GM19193 (cell line): Measurements from ENCODE around the gene PXK.

Experiments used
- POLR2A ChIP-seq: IDR thresholded peaks from 4 replicates; pipeline ENCODE4 v1.6.1; 2011; ENCODE audit not compliant: insufficient read depth, insufficient read length; ENCODE audit errors: extremely low read depth

PXK gene

GRCh38 chr3:58308728-58309127 is 24.0 kb upstream of the PXK start:
- TF ChIP-seq POLR2A: no peak

DNA sequence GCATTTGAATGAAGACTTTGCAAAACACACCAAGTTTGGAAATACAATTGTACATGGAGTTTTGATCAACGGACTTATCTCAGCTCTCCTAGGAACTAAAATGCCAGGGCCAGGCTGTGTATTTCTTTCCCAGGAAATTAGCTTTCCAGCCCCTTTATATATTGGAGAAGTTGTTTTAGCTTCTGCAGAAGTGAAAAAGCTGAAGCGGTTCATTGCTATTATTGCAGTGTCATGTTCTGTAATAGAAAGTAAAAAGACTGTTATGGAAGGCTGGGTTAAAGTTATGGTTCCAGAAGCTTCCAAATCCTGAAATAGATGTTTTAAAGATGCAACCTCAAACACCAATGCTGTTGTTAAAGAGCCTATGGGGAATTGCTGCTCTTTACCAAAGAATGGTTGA is 14.9 kb upstream of the PXK start:
- no peak for TF ChIP-seq POLR2A

- TF ChIP-seq POLR2A: no peak
These were observed 10.9 kb upstream of the PXK start for GRCh38 chr3:58321791-58322190.

DNA sequence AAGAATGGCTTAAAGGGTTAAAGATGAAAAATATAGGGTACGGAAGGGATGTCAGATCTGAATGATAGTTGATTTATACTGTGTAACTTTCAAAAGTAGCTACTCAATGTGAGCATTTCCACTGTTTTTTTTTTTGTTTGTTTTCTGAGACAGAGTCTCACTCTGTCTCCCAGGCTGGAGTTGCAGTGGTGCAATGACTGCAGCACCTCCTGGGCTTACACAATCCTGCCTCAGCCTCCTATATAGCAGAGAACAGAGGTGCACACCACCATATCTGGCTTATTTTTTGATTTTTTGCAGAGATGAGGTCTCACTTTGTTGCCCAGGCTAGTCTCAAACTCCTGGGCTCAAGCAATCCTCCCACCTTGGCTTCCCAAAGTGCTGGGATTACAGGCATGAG is 9.9 kb upstream of the PXK start:
- TF ChIP-seq POLR2A: no peak

- TF ChIP-seq POLR2A: no peak
These were observed 8.9 kb upstream of the PXK start for GRCh38 chr3:58323529-58324390.

DNA sequence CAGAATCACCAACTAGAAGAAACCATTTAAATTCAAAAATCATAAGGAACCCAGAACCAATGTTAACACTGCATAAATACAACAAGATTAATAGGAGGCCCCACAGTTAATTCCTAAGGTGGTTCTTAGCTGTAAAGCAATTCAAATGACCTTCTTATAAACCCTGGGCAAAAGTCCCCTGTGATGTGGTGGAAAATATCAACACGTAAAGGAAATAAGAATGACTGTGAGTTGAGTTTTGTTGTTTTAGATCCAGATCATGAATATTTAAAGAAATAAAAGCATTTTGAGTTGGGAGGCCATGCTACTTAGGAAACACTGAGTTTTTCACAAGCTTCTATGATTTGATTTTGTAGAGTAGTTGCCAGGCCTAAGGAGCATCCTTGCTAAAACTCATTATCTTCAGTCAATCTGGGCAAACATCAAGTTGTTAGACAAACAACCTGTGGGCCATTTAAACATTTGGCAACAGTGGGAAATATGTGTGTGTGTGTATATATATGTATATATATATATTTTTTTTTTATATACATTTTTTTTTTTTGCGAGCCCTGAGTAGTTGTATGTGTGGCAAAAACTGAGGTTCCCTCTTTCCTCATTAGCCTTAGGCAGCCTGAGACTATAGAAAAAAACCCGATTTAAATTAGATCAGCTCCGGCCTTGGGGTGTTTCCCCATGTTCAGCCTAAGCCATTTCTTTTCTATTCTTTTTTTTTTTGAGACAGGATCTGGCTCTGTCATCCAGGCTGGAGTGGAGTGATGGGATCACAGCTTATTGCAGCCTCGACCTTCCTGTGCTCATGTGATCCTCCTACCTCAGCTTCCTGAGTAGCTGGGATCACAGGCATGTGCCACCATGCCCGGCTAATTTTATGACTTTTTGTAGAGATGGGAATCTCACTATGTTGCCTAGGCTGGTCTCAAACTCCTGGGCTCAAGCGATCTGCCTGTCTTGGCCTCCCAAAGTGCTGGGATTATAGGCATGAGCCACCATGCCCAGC is 8.0 kb upstream of the PXK start:
- TF ChIP-seq POLR2A: no peak

DNA sequence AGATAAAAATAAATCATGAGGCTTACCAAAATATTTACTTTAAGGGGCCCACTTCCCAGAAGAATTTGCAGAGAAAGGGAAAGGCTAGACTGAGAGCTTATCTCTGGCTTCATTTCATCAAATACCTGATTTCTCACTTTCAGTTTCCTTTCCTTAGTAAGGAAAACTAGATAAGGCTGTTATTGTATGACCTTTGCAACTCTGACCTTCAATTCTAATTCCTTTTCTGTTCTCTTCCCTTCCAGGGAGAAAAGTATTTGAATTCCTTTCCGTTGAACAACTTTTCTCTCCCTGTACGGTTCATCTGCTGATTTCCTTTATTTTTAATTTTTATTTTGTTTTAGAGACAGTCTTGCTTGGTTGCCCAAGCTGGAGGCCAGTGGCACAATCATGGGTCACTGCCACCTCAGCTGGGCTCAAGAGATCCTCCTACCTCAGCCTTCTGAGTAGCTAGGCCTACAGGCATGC is 7.1 kb upstream of the PXK start:
- TF ChIP-seq POLR2A: no peak

DNA sequence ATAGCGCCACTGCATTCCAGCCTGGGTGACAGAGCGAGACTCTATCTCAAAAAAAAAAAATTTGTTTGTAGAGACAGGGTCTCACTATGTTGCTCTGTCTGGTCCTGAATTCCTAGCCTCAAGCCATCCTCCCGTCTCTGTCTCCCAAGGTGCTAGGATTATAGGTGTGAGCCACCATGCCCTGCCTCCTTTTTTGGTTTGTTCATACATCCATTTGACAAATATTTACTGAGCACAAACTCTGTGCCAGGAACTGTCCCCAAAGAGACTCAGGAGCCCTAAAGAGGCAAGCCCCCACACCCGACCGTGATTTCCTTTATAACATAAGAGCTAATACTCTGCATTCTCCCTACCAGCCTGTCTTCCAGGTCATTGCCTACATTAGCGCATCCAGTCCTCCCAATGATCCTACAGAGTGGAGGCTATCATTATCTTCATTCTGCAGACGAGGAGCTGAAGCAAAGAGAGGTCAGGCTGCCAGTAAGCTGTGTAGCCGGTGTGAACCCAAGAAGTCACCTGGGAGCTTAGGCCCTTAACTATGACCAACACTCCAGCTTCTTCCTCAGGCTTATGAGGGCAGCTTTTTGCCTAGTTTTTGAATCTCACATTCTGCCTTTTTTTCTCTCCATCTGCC is 6.3 kb upstream of the PXK start:
- TF ChIP-seq POLR2A: no peak

DNA sequence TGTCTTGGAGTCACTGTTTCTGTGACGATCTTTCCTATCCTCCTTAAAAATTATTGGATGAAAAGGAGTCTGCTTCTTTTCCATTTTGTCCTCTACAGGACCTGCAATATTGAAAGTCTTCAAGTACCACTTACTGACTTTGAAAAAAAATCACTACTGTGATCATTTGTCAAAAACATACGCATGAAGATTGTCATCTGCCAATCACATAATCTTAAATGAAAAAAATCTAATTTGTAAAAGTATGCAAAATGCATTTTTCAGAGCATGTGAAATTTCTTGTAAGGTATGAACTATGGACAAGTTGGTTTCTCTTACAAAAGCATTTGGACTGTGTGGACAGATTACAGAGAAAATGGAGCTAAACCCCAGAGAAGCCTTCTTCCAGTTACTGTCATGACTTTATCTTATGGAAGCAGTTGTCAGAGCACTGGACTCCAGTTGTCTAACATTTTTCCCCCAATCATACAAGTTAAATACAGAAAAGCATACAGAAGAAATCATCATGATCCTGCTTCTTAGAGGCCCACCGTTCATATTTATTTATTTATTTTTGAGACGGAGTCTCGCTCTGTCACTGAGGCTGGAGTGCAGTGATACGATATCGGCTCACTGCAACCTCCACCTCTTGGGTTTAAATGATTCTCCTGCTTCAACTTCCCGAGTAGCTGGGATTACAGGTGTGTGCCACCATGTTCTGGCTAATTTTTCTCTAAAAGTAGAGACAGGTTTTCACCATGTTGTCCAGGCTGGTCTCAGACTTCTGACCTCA is 3.4 kb upstream of the PXK start:
- no peak for TF ChIP-seq POLR2A

DNA sequence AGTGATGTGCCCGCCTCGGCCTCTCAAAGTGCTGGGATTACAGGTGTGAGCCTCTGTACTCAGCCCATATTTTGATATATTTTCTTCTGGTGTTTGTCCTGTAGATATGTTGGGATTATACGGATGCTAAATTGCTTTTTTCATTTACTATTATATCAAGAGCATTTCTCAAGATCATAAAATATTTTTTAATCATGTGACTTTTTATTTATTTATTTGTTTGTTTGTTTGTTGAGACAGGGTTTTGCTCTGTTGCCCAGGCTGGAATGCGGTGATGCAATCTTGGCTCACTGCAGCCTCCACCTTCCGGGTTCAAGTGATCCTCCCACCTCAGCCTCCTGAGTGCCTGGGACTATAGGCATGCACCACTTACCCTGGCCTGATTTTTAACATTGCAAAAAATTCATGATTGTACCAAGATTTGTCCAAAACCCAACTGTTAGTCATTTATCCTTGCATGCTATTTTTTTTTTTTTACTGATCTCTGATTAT is 2.7 kb upstream of the PXK start:
- no peak for TF ChIP-seq POLR2A

GRCh38 chr3:58331593-58332152 is 1.0 kb upstream of the PXK start:
- TF ChIP-seq POLR2A: no peak

- TF ChIP-seq POLR2A: no peak
These were observed 717 bp downstream of the PXK start for GRCh38 chr3:58333206-58334012.

DNA sequence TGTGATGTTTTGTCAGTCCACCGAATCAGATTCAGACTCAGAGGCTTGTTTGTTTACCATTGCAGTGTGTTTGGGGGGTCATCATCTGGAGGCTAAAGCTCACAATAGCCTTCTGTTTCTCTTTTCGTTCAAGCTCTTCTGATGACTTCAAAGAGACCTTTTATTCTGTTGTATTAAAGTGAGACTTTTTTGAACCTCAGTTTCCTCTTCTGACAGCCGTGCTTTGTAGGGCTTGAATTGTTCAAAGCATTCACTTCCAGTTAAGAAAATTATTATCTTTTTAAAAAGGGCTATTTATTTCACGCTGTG is 1.3 kb downstream of the PXK start:
- no peak for TF ChIP-seq POLR2A
